WI38 (cell line): Measurements from ENCODE around the gene OPN1SW.

Experiments used
- H3K4me3 ChIP-seq: 2 replicates; pipeline ENCODE4 v1.5.1; 2011; ENCODE audit warnings: low read depth, mild to moderate bottlenecking, control low read depth, low read length
- TF ChIP-seq, protein P1 (sequence below): IDR thresholded peaks from 2 replicates; pipeline ENCODE4 v1.5.1; 2012; ENCODE audit warnings: low read depth, mild to moderate bottlenecking, control low read depth, low read length

The OPN1SW gene

DNA sequence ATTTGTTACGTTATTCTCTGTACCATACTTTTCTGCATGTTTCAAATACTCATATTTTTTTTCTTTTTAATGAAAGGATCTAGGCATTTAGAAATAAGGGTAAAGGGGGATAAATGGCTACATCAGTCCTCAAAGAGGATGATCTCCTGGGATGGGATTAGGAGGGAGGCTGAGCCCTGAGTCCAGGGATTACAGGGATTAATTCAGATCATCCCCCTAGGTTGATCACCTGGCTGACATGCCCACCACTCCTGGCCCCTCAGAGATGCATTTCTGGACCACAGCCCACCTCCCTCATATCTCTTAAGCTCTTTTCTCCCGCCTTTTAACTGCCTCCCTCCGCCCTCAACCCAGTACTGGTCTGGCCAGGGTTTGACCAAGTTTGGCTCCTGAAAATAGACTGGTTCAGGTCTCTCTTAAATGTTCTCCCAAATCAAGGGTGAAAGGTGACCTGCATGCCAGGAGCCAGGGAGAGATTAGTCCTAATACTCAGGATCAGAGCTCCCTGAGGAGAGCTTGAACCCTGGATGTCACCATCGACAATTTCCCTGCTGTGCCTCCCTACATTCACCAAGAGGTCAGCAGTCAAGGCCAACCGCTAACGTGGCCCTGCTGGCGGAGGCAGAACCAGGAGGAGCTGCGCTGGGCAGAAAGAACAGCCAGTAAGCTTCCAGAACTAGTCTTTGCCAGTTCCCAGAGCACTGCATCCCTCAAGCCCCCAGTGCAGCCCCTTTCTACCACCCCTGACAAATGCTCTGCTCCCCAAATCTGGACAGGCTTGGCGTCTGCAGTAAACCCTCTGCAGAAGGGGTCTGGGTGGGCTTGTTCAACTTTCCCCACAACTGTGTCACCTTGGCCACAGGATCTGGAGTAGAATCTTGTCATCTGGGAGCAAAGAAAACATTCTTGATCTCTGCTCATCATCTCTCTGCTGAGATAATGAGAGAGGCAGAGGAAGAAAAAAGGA lies 13.1 kb upstream of the OPN1SW start:
- H3K4me3 ChIP-seq: no peak overlapping the region
- TF ChIP-seq, protein P1, sequence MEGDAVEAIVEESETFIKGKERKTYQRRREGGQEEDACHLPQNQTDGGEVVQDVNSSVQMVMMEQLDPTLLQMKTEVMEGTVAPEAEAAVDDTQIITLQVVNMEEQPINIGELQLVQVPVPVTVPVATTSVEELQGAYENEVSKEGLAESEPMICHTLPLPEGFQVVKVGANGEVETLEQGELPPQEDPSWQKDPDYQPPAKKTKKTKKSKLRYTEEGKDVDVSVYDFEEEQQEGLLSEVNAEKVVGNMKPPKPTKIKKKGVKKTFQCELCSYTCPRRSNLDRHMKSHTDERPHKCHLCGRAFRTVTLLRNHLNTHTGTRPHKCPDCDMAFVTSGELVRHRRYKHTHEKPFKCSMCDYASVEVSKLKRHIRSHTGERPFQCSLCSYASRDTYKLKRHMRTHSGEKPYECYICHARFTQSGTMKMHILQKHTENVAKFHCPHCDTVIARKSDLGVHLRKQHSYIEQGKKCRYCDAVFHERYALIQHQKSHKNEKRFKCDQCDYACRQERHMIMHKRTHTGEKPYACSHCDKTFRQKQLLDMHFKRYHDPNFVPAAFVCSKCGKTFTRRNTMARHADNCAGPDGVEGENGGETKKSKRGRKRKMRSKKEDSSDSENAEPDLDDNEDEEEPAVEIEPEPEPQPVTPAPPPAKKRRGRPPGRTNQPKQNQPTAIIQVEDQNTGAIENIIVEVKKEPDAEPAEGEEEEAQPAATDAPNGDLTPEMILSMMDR: no peak

- TF ChIP-seq, protein P1: no peak
- H3K4me3 ChIP-seq: no peak overlapping the region
Observed at GRCh38 chr7:128785738-128786137, 10.1 kb upstream of the OPN1SW start.

DNA sequence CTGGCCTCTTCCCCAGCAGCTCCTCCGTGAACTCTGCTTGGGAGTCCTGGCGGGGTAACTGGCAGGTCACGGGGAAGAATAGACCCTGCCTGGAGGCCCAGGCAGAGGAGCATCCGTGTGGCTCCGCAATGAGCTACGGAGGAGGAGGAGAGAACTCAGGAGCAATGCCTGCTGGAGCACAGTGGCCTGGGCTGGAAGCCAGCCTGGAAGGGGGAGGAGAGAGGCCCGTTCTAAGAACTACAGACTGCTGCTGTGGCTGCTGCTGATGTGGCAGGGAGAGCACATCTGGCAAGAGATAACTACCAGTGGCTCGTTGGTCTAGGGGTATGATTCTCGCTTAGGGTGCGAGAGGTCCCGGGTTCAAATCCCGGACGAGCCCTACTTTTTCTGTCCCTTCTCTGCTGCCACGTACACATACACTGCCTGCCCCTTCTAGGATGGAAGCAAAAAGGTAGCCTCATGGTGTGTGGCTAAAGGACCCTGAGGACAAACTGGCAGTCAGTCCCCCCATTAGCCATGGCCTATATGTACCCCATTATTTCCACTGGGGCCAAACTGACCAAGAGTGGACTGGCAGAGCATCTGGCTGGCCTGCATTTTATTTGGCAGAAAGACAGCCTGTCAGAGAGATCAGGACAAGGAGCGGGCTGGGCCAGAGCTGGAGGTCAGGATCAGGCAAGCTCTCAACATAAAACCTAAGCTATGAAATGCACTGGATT lies 7.7 kb upstream of the OPN1SW start:
- TF ChIP-seq, protein P1: no peak
- no peak overlapping the region for H3K4me3 ChIP-seq

DNA sequence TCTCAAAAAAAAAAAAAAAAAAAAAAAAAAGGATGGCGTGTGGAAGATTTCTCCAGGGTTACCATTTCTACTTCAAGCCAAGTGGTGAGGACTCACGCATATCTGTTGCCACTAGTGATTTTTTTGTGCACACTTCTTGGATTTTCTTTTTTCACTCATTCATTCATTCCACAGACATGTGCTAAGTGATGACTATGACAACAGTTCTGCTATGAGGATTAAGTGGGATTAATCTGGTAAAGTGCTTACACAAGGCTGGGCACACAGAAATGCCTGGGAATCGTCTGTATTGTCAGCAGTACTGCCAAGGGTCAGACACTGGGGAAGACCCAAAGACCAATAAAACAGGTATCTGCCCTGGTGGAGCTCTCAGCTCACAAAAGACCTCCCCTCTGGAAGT lies 6.3 kb upstream of the OPN1SW start:
- H3K4me3 ChIP-seq: no peak overlapping the region
- TF ChIP-seq, protein P1: no peak

- TF ChIP-seq, protein P1: no peak
- no peak overlapping the region for H3K4me3 ChIP-seq
Observed at GRCh38 chr7:128781126-128781525, 5.5 kb upstream of the OPN1SW start.

DNA sequence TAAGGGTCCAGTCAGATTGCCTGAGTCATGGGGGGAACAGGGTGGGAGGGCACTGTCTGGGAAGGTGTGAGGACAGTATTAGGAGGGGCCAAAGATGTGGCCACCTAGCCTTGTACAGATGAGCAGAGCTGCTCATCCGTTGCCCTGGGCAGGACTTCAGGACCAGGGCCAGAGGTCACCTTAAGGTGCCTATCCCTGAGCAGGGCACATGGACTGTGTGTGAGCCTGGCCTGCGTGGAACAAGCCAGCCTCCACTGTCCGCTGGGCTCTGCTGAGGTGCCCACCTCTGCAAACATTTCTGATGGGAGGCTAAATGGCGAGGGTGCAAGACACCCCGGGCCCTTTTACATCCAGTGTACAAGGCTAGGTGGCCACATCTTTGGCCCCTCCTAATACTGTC lies 3.4 kb upstream of the OPN1SW start:
- H3K4me3 ChIP-seq: no peak overlapping the region
- TF ChIP-seq, protein P1: no peak
